Inferior parietal cortex (tissue), 1 donor: ENCODE measurements around the gene CRAMP1.
"Not testable (repeated sequence)": the region's sequence is repeated elsewhere in the genome, so short reads cannot be mapped to it uniquely, and the experiment has no call there.

Source experiments
- DNase-seq: peaks from one replicate; pipeline ENCODE4 v3.0.0-alpha.2; 2016; ENCODE audit errors: extremely low spot score

CRAMP1 gene

GRCh38 chr16:1678500-1679098 lies 66.4 kb downstream of the CRAMP1 start:
- no peak for DNase-seq

DNA sequence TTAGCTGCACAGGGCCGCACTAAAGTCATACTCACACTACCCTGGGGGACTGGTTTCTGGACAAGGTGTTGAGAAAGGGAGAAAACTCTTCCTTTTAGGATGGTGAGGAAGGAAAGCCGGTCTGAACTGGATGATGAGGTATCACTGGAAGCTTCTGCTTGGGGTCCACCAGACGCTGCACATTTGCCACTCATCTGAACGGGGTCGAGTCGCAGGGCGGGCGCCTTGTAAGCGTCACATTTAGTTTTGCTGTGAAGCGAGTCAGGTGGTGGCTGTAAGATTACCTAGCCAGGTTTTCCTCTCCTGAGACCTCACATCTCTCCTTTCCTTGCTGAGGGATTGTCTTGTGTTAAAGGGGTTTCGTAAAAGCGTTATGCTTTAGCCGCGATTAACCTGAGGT lies 68.2 kb downstream of the CRAMP1 start:
- DNase-seq = no peak

GRCh38 chr16:1681032-1681431 lies 68.9 kb downstream of the CRAMP1 start:
- DNase-seq = no peak

- no peak for DNase-seq
These were observed 75.5 kb downstream of the CRAMP1 start for GRCh38 chr16:1687427-1688316.

DNA sequence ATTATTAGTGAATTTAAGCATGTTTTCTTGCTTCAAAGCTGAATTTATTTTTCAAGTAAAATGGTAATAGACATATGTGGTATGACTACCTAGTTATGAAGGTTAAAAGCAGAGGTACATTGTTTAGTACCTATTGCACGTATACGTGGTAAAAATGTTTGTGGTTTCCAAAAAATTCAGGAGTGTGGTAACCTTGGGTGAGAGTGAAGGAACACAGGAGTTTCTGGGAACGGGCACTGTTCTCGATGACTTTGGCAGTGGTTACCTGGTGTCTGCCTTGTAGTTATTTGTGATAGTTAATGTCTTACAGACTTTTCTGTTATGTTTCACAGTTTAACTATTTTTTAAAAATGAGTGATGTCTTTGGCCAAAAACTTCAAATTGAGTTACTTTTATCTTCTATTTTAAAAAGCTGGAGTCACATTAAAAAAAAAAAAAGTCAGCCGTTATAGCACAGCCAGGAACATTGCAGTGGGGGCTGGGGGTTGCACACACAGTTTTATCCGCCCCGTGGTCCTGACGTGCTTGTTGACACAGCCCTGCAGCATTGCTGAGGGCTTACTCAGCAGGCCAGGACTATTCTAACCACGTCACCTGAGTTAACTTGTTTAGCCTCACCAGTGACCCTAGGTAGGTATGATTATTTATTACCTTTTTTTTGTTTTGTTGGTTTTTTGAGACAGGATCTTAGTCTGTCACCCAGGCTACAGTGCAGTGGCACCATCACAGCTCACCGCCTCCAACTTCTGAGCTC lies 76.8 kb downstream of the CRAMP1 start:
- no peak for DNase-seq

- DNase-seq = no peak
These were observed 77.7 kb downstream of the CRAMP1 start for GRCh38 chr16:1689853-1690252.

GRCh38 chr16:1690810-1691209 lies 78.7 kb downstream of the CRAMP1 start:
- no peak for DNase-seq

- no peak for DNase-seq
These were observed 79.1 kb downstream of the CRAMP1 start for GRCh38 chr16:1691276-1691675.

- DNase-seq = no peak
These were observed 79.8 kb downstream of the CRAMP1 start for GRCh38 chr16:1691956-1692355.

DNA sequence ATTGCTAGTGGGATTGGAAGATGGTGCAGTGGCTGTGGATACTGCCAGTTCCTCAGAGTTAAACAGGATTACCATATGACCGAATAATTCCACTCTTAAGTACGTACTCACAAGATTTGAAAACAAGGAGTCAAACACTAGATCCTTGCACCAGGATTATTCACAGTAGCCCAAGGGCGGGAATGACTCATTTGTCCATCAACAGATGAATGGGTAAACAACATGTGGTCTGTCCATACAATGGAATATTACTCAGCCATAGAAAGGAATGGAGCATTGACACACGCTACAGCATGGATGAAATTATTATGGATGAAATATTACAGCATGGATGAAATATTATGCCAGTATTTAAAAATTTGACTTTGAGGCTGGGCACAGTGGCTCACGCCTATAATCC lies 84.7 kb downstream of the CRAMP1 start:
- no peak for DNase-seq

DNA sequence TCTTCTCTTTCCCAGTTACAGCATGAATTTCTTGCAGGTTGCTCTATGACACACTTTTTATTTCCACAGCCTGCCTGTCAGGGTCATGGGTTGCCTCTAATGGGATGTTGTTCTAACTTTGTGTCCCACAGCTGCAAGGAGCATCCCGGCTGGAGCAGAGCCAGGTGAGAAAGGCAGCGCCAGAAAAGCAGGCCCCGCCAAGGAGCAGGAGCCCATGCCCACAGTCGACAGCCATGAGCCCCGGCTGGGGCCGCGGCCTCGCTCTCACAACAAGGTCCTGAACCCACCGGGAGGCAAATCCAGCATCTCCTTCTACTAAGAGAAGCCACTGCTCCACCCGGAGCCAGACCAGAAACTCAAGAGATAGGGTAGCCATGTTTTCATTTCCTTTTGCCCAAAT lies 86.5 kb downstream of the CRAMP1 start:
- DNase-seq = no peak

GRCh38 chr16:1700246-1700645 lies 88.1 kb downstream of the CRAMP1 start:
- no peak for DNase-seq

DNA sequence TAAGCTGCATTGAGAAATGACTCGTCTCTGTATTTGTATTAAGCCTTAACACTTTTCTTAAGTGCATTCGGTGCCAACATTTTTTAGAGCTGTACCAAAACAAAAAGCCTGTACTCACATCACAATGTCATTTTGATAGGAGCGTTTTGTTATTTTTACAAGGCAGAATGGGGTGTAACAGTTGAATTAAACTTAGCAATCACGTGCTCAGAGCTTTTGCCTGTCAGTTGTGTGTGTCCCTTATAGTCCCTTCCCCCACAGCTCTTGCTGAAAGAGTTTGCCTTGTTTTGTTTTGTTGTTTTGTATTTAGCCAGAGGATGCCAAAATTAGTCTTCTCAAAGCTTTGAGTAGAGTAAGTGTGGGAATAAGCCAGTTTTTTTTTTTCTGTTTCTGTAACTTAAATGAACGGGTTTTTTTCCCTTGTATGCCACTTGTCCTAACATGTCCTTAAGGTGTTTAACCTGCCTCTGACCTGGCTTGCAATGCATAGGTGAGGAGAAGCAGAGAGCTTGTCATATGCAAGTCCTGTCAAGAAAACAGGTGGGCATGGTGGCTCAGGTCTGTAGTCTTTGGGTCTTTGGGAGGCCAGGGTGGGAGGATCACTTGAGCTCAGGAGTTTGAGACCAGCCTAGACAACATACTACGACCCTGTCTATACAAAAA lies 89.2 kb downstream of the CRAMP1 start:
- no peak for DNase-seq

DNA sequence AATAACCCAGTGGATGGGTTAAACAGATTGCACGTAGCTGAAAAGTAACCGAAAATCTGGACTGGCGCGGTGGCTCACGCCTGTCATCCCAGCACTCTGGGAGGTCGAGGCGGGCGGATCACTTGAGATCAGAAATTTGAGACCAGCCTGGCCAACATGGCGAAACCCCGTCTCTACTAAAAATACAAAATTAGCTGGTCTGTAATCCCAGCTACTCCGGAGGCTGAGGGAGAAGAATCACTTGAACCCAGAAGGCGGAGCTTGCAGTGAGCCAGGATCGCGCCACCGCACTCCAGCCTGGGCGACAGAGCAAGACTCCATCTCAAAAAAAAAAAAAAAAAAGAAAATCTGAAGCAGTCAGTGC lies 93.1 kb downstream of the CRAMP1 start:
- DNase-seq = not testable (repeated sequence)

DNA sequence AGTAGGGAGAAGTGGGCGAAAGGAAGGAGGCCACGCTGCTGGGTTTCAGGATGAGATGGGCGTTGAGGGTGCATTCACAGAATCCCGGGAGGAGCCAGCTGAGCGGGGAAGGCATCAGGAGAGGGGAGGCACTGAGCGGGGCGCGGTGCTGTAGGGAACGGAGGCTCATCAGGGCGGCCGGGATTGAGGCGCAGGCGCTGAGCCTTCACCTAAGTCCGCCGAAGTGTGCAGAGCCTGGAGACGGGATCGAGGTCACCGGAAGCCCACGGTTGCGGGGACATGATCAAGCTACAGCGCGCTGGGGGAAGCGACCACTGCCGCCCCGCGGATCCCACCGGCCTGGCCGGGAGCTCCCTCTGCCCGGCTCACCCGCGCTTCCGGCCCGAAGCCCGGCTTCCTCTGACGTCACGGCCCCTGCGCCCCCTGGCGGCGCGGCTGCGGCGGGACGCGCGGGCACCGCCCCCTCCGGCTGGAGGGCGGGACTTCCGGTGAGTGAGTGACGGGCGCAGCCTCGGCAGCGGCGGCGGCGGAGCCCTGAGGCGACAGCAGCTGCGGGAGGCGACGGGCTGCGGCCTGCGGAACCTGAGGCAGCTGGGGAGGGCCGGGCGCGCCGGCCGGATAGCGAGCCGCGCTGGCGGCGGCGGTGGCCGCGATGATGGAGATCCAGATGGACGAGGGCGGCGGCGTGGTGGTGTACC lies 93.7 kb downstream of the CRAMP1 start, which contains the start of gene MAPK8IP3:
Gene MAPK8IP3, plus strand, starts transcription at position 508 of the 698 bp plus-strand sequence. Its CDS starts 145 bp downstream, at position 653.
- DNase-seq = peak; percentile 92

DNA sequence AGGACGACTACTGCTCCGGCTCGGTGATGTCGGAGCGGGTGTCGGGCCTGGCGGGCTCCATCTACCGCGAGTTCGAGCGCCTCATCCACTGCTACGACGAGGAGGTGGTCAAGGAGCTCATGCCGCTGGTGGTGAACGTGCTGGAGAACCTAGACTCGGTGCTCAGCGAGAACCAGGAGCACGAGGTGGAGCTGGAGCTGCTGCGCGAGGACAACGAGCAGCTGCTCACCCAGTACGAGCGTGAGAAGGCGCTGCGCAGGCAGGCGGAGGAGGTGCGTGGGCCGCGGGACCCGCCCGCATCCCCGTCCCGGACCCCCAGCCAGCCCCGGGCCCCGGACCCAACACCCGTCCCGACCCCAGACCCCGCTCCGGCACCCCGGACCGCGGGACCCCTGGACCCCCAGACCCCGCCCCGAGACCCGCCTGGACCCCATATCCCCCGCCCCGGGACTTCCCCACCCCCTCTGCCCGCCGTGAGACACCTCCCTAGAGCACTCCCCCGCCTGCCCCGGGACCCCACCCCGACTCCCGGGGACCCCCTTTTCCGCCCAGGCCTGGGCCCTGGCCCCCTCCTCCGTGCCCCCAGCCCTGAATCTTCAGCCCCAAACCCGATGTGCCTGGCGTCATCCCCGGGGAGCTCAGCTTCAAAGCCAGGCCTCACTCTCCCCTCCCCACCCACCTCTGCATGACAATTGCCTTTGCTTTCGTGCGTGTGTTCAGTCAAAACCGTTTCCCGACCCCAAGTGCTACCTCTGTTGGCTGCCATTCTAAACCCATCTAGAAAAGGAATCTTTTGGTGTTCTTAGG lies 94.4 kb downstream of the CRAMP1 start:
- DNase-seq = no peak

GRCh38 chr16:1707193-1707790 lies 95.1 kb downstream of the CRAMP1 start:
- DNase-seq = peak; percentile 45

- no peak for DNase-seq
These were observed 96.1 kb downstream of the CRAMP1 start for GRCh38 chr16:1708083-1708767.

DNA sequence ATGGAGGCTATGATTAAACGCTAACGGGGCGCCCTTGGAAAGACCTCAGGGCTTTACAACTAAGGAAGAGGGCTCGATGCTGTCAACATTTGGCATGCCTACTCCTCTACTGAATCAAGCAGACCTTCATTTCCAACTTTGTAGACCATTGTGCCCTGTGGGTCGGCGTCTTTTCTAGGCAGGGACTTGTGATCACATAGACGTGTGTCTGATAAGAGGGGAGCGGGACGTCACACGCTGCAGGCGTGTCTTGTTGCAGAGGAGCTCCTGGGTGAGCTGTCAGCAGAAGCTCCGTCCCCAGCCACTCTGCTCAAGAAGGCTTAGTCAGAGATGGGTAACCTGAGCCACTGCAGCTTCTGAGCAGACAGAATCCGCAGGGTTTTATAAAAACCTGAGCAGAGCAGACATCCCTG lies 96.6 kb downstream of the CRAMP1 start:
- peak; percentile 45 for DNase-seq
